Fibroblast of peridontal ligament (primary cell): ENCODE measurements around the gene EMP3.
"Not testable (repeated sequence)": the region's sequence is repeated elsewhere in the genome, so short reads cannot be mapped to it uniquely, and the experiment has no call there.

Experiments used
- DNase-seq: peaks from one replicate; pipeline ENCODE4 v3.0.0-alpha.2; 2010; ENCODE audit errors: extremely low read depth

The EMP3 gene

GRCh38 chr19:48346191-48346590 is 20.8 kb downstream of the EMP3 start:
- no peak for DNase-seq

GRCh38 chr19:48348045-48348444 is 22.7 kb downstream of the EMP3 start:
- DNase-seq = peak; percentile 12

GRCh38 chr19:48348737-48349136 is 23.4 kb downstream of the EMP3 start:
- DNase-seq = no peak

GRCh38 chr19:48350856-48351255 is 25.5 kb downstream of the EMP3 start:
- DNase-seq = no peak

GRCh38 chr19:48351341-48351752 is 26.0 kb downstream of the EMP3 start:
- DNase-seq = peak; percentile 40

- no peak for DNase-seq
These were observed 28.3 kb downstream of the EMP3 start for GRCh38 chr19:48353677-48354076.

- DNase-seq = no peak
These were observed 29.1 kb downstream of the EMP3 start for GRCh38 chr19:48354332-48354992.

GRCh38 chr19:48355365-48355954 is 30.1 kb downstream of the EMP3 start:
- DNase-seq = no peak

- DNase-seq = no peak
These were observed 33.8 kb downstream of the EMP3 start for GRCh38 chr19:48359123-48359522.

- DNase-seq = no peak
These were observed 36.6 kb downstream of the EMP3 start for GRCh38 chr19:48361912-48362311.

- DNase-seq = peak; percentile 84
These were observed 37.6 kb downstream of the EMP3 start for GRCh38 chr19:48362716-48363499.

GRCh38 chr19:48363500-48363809 is 38.1 kb downstream of the EMP3 start:
- DNase-seq = no peak

- peak; percentile 99 for DNase-seq
These were observed 38.7 kb downstream of the EMP3 start, which contains the start of the genes SYNGR4 and TMEM143 for GRCh38 chr19:48363810-48364597. Gene SYNGR4 (plus strand): TSS chr19:48364367. CDS start chr19:48365843, 1,476 bp downstream. Gene TMEM143 (minus strand): TSS chr19:48363940. CDS start chr19:48363920, 20 bp downstream.

- DNase-seq = no peak
These were observed 39.4 kb downstream of the EMP3 start for GRCh38 chr19:48364598-48365348.

GRCh38 chr19:48365602-48366001 is 40.2 kb downstream of the EMP3 start:
- no peak for DNase-seq

- no peak for DNase-seq
These were observed 42.5 kb downstream of the EMP3 start for GRCh38 chr19:48367855-48368254.

GRCh38 chr19:48368936-48369335 is 43.6 kb downstream of the EMP3 start:
- DNase-seq = no peak

- no peak for DNase-seq
These were observed 45.6 kb downstream of the EMP3 start for GRCh38 chr19:48370955-48371354.

- no peak for DNase-seq
These were observed 46.0 kb downstream of the EMP3 start for GRCh38 chr19:48371367-48371766.

GRCh38 chr19:48371771-48372170 is 46.4 kb downstream of the EMP3 start:
- not testable (repeated sequence) for DNase-seq

- no peak for DNase-seq
These were observed 47.6 kb downstream of the EMP3 start for GRCh38 chr19:48372904-48373303.
